GM20000 (cell line): ENCODE measurements around the gene GLRA1.
A peak's percentile ranks its signal among the peaks of the same experiment; 100 is the strongest.

Experiments
- DNase-seq: peaks from one replicate; pipeline ENCODE4 v3.0.0; 2012; ENCODE audit warnings: low spot score
- CTCF ChIP-seq: IDR thresholded peaks from 2 replicates; pipeline ENCODE4 v1.5.1; 2012; ENCODE audit warnings: mild to moderate bottlenecking, control low read depth; ENCODE audit errors: extremely low read depth, missing control alignments

GLRA1 gene

DNA sequence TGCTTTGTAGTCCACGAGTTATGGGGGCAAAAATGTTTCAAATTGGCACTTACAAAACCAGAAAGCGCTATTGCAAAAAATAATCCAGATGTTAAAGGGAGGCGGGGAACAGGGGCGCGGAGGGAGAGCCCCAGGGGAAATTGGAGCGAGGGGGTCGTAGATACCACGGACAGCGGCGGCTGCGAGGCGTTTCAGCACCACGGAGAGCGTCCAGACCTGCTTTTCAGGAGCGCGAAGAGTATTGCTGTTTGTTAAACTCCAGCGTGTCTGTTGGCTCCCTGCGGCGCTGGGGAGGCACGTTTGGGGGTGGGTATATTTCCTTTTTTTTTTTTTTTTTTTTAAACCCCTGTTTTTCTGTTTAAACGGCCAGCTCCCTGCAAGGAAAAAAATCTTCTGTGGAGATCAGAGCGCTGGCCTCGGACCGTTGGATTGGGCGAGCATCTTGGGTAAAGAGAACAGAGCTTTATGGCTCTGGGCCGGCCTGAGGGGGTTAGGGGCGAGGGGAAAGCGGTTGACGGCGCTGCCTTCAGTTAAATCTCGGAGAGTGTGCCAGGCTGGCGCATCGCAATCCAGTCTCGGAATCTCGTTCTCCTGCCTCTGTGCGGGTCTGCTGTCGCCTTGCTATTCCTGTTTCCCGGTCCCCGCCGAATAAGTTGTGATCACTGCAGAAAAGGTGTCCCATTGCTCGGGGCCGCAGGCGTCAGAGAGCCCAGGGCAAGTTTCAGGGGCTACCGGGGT is at the start of gene GLRA1:
Gene GLRA1 (minus strand): TSS at position 288 of the 738 bp plus-strand sequence. CDS start 302 bp downstream, outside the sequence.
- DNase-seq, result peak; percentile 51

GRCh38 chr5:151970885-151971284 is 46.2 kb upstream of the GLRA1 start:
- no peak for TF ChIP-seq CTCF
- no peak for DNase-seq

More for the DNA sequence above, at the start of gene GLRA1:
- TF ChIP-seq CTCF, result no peak

DNA sequence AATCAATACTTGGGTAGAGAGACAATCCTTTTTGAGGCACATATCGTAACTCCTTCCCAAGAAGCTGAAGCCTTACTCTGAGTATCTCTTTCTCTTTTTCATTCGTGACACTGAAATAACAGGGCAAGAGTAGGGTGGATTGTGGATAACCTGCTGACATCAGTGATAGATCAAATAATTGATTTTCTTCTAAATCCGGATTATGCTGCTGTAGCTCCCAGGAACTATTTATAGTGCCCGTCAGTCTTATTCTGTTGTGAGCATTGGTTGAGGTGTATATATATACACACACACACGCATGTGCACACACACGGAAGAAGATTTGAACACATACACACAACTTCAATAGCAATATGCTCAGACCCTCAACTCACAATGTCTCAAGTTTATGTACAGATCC is 43.2 kb upstream of the GLRA1 start:
- no peak for DNase-seq

DNA sequence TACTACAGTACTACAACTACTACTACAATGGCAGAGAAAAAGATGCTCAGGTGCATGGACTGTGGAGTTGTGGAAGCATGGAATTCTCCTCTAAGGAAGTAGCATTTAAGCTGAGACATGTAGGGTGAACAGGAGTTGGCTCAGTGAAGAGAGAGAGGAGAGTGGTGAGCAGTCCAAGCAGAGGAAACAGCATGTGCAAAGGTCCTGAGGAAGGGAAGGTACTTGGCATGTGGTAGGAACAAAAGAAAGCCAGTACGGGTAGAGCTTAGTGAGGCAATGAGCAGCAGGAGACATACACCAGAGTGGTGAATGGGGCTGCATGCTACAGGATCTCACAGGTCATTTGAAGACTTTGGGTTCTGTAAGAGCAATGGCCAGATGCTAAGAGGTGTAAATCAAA is 41.4 kb upstream of the GLRA1 start:
- no peak for TF ChIP-seq CTCF
- DNase-seq, result no peak

More for the DNA sequence above, 43.2 kb upstream of the GLRA1 start:
- no peak for TF ChIP-seq CTCF

- TF ChIP-seq CTCF, result no peak
- DNase-seq, result no peak
These were observed 39.8 kb upstream of the GLRA1 start for GRCh38 chr5:151964471-151964870.

DNA sequence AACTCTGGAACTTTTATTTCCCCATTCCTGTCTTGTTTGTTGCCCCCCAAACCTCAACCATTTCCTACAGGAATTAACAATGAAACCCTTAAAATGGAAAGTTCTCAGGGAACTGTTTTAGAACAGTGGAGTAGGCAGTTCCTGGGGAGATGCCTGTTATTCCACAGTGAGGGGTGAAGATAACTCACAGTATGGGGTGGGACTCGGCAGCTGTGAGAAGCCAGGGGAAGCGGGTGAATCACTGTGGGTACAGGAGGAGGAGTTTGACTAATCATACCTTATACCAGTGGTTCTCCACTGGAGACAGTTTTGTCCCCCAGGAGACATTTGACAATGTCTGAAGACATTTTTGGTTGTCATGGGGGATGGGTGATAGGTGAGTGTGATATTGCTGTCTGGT is 36.9 kb upstream of the GLRA1 start:
- DNase-seq, result no peak
- TF ChIP-seq CTCF, result no peak

DNA sequence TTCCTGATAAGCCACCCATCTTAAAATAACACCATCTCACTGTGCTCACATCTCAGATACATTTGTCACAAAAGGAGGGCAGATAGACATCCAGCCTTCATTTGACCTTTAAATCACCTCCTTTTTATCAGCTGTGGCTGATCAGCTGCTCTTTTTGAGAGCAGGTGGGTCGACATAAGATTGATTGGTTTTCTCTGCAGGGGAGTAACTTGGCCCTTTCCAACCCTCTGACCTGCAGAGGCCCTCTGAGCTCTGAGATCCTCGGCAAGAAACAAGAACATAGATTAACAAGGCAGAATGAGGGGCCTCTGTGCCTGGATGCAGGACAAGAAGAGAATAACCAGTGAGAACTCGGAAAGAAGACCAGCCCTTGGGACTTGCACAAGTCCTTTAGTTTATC is 33.5 kb upstream of the GLRA1 start:
- no peak for DNase-seq
- TF ChIP-seq CTCF, result no peak
